Pancreas (tissue), 10 donors: ENCODE data around the gene SAMD4B. TPM values are rescaled to one million over a fixed set of nuclear protein-coding genes. Genes with fewer than 3 reads are reported as not detected.
A peak's percentile ranks its signal among the peaks of the same experiment; 100 is the strongest.

Source experiments
- ATAC-seq, 4 donors: fragments of 200-7000 bp; cut with Tn5 transposase; one replicate each; pipeline versions ENCODE4 v1.8.0 to v1.9.1; 2020; ENCODE audit warnings: mild to moderate bottlenecking in 4 of 4, moderate library complexity in 4 of 4
- DNase-seq, 6 donors: peaks; one replicate each; pipeline ENCODE4 v3.0.0-alpha.2; 2020
- FAIRE-seq: peaks from 2 replicates; lab custom pipeline; 2012; peaks lifted over from hg19 to GRCh38; lab: Jason Lieb, UNC
- H3K27ac ChIP-seq, 4 donors: fragments of 200-600 bp; sonication (generic); 1 replicate in 3 of 4; 2 replicates in 1 of 4; pipeline versions ENCODE4 v1.5.0 to v1.8.0; 2020
- H3K27me3 ChIP-seq, 4 donors: fragments of 200-600 bp; one replicate each; pipeline ENCODE4 v1.8.0; 2021
- H3K36me3 ChIP-seq, 3 donors: fragments of 200-600 bp; sonication (generic) in 1 of 3; one replicate each; pipeline versions ENCODE4 v1.5.0 to v1.8.0; 2020 to 2021
- H3K4me1 ChIP-seq, 3 donors: fragments of 200-600 bp; one replicate each; pipeline ENCODE4 v1.8.0; 2021
- H3K4me3 ChIP-seq, 4 donors: fragments of 200-600 bp; sonication (generic) in 2 of 4; one replicate each; pipeline versions ENCODE4 v1.5.0 to v1.8.0; 2020 to 2021
- H3K9me3 ChIP-seq, 4 donors: fragments of 200-600 bp; one replicate each; pipeline ENCODE4 v1.8.0; 2021
- WGBS, 2 donors: extraction: QIAGEN DNeasy Blood & Tissue Kit; methylation state at CpG; one replicate each; pipeline ENCODE4 v1.1.7; 2013; 5-methylcytosine and 5-hydroxymethylcytosine counted together
- intact Hi-C, 3 donors: fragments of 100-400 bp; cut with DNase I; formaldehyde crosslinking; loops; one replicate each; pipeline versions ENCODE4 v1.11.1 to v1.14.2; 2022
- polyA plus RNA-seq, 2 donors: library from polyadenylated mRNA; stranded (reverse); fragments of 200-250 nt; gene quantifications; one replicate each; pipeline ENCODE4 v1.2.3, GENCODE V29; 2013
- total RNA-seq, 6 donors: library from RNA; stranded (reverse); fragmentation: NEBNext Ultra II Directional in 4 of 6; extraction: Animal tissue kit (Norgen Biotek cat#: 25700) in 4 of 6; gene quantifications; one replicate each; pipeline versions ENCODE4 v1.2.1 to v1.2.4, GENCODE V29; 2021 to 2023
- TF ChIP-seq, protein P1 (sequence below), 4 donors: fragments of 200-600 bp; sonication (generic) in 3 of 4; IDR thresholded peaks; one replicate each; pipeline versions ENCODE4 v1.5.0 to v1.8.0; 2021; ENCODE audit warnings: antibody characterized with exemption in 4 of 4
- donor health status: healthy with polysubstance abuse.
- donor health status: DM: no; HTN: no; CAD: no; lungs with moderate emphysema.
- donor health status: DM: no; HTN: no; CAD: no.
- donor health status: control.
- donor health status: control.
- donor health status: Bipolar disorder and iron deficiency.
- donor health status: DM: yes; HTN: yes; CAD: no.
- donor health status: DM: no; HTN: no; CAD: no.
- donor health status: DM: no; HTN: no; CAD: no.
- donor health status: DM: yes; HTN: yes; CAD: no.

Gene SAMD4B
- total and polyA plus RNA-seq, 8 donors: 24.1 to 106 (median 33.6) TPM

- intact Hi-C loops: no loop called here
- Histone ChIP-seq H3K36me3 (no peaks in the 10 kb centered on the region), H3K4me1 (no peaks in the 10 kb centered on the region), H3K27ac (no peak overlapping the region), H3K4me3 (no peak overlapping the region), H3K27me3 (no peaks in the 10 kb centered on the region), H3K9me3 (no peaks in the 10 kb centered on the region)
- DNase-seq (no peak), FAIRE-seq (no peak), ATAC-seq (peak in 1 of 4 donors; percentile 39)
- TF ChIP-seq, protein P1, sequence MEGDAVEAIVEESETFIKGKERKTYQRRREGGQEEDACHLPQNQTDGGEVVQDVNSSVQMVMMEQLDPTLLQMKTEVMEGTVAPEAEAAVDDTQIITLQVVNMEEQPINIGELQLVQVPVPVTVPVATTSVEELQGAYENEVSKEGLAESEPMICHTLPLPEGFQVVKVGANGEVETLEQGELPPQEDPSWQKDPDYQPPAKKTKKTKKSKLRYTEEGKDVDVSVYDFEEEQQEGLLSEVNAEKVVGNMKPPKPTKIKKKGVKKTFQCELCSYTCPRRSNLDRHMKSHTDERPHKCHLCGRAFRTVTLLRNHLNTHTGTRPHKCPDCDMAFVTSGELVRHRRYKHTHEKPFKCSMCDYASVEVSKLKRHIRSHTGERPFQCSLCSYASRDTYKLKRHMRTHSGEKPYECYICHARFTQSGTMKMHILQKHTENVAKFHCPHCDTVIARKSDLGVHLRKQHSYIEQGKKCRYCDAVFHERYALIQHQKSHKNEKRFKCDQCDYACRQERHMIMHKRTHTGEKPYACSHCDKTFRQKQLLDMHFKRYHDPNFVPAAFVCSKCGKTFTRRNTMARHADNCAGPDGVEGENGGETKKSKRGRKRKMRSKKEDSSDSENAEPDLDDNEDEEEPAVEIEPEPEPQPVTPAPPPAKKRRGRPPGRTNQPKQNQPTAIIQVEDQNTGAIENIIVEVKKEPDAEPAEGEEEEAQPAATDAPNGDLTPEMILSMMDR (IDR thresholded peaks at IDR 0.05): no peak
- 49 to 52% methylated on average over 10 of the region's 10 CpGs for WGBS, 2 donors
Measured at GRCh38 chr19:39303373-39304184, 38.6 kb upstream of the SAMD4B start.

- FAIRE-seq: no peak
Measured at GRCh38 chr19:39304185-39304513, 38.1 kb upstream of the SAMD4B start.

DNA sequence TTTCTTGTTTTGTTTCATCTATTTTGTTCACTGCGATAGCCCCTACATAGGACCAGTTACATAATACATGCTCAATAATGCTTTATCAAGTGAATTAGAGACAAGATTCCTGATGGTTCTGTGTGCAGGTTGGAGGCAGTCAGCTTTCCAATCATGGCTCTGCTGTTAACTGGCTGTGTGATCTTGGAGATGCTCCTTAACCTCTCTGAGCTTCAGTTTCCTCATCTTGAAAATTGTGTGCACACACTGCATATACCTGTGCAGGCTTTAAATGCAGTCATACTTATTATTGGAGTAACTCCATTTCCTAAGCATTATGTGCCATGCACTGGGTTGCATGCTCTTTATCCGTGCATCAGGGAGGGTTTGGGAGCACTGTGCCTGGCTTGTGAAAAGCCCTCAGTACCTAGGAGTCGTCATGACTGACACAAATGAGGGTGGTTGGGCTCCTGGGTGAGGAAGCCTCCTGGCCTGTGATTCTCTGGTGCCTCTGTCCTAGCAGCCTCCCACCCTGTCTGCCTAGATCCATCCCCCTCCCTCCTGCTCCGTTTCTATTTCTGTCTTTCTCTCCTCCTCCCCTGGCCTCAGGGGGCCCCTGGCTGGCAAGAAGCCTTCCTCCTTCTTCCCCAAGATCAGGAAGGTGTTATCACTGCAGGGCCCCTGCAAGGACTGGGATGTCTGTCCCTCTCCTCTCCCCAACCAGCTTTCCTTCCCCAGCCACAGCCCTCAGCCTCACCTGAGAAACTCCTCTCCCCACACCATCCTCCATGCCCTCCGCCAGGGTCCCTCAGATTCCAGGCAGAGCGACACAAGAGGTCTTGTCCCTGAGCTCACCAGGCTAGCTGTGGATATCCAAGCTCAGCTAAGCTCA lies 37.3 kb upstream of the SAMD4B start:
- Histone ChIP-seq H3K9me3 (no peaks in the 10 kb centered on the region), H3K4me1 (no peaks in the 10 kb centered on the region), H3K27me3 (no peaks in the 10 kb centered on the region), H3K36me3 (no peaks in the 10 kb centered on the region), H3K4me3 (no peak overlapping the region), H3K27ac (no peak overlapping the region)
- TF ChIP-seq, protein P1 (IDR thresholded peaks at IDR 0.05): no peak
- ATAC-seq (no peak), FAIRE-seq (no peak), DNase-seq (no peak)
- 53 to 56% methylated on average over 6 of the region's 6 CpGs for WGBS, 2 donors
- intact Hi-C loops: no loop called here

More at GRCh38 chr19:39304185-39304513, 38.1 kb upstream of the SAMD4B start:
- no peaks in the 10 kb centered on the region for H3K27me3 ChIP-seq
- TF ChIP-seq, protein P1 (IDR thresholded peaks at IDR 0.05): no peak
- no peak for ATAC-seq
- H3K4me1 ChIP-seq: no peaks in the 10 kb centered on the region
- H3K9me3 ChIP-seq: no peaks in the 10 kb centered on the region
- no peak overlapping the region for H3K27ac ChIP-seq
- no peaks in the 10 kb centered on the region for H3K36me3 ChIP-seq
- no peak overlapping the region for H3K4me3 ChIP-seq
- no peak for DNase-seq
- intact Hi-C loops: no loop called here

DNA sequence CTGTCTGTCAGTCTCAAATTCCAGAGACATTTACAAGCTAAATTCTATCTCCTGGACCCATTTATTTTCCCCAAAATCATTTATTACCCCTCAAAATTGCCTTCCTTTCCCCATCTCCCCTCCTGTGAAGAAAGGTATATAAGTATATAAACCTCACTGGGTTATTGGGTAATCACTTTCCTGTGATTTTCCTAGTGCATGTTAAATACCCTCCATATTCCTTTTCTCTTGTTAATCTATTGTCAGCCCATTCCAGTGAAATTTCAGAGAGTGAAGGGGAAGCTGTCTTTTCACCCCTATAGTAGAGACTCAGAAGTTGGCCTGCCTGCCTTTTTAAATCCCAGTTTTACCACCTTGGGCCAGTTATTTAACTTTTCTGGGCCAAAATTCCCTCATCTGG lies 36.1 kb upstream of the SAMD4B start:
- TF ChIP-seq, protein P1 (IDR thresholded peaks at IDR 0.05): no peak
- Histone ChIP-seq H3K27me3 (no peaks in the 10 kb centered on the region), H3K4me1 (no peaks in the 10 kb centered on the region), H3K9me3 (no peaks in the 10 kb centered on the region), H3K4me3 (no peak overlapping the region), H3K27ac (no peak overlapping the region), H3K36me3 (no peaks in the 10 kb centered on the region)
- ATAC-seq (no peak), DNase-seq (no peak), FAIRE-seq (no peak)
- intact Hi-C loops: no loop called here
